ENCODE results near the gene OASL. TPM values are rescaled to one million over a fixed set of nuclear protein-coding genes. Genes with fewer than 3 reads are reported as not detected.

OASL gene
- total and polyA plus RNA-seq, 9 of the 15 experiments (the other 6 are each of a cell fraction or from before 2014, with no cell fraction given): 0.14 TPM; not detected in 8

GRCh38 chr12:121026274-121027045 lies 12.6 kb downstream of the OASL start (continued):
- peak; percentile 29 to 37; a peak in 2 of 4 replicates for TF ChIP-seq NRF1 (conservative IDR thresholded peaks at IDR 0.05 in 1 of 2, IDR thresholded peaks at IDR 0.05 in 1 of 2)
- no peak for TF ChIP-seq ZNF764 (CRISPR knock-in tag; IDR thresholded peaks at IDR 0.05; ENCODE audit: low read depth)
- 0 out of 2 replicates have a peak, but pooled peaks have one; percentile 17 for TF ChIP-seq SMAD4 (CRISPR knock-in tag; conservative IDR thresholded peaks at IDR 0.05)
- no peak for TF ChIP-seq ZKSCAN1 (IDR thresholded peaks at IDR 0.05; ENCODE audit: low read depth, low read length)
- no peak for TF ChIP-seq TAF7 (tag; IDR thresholded peaks at IDR 0.05)
- peak; percentile 56; the same call in 1 of the 2 replicates for TF ChIP-seq CTBP1 (IDR thresholded peaks at IDR 0.05; ENCODE audit: borderline replicate concordance)
- no peak; the same call in 1 of the 2 replicates for TF ChIP-seq TAL1 (IDR thresholded peaks at IDR 0.05)
- TF ChIP-seq VEZF1 (CRISPR knock-in tag; IDR thresholded peaks at IDR 0.05): peak; percentile 25; the same call in 1 of the 2 replicates
- TF ChIP-seq ZFX (CRISPR knock-in tag; IDR thresholded peaks at IDR 0.05): peak; percentile 35; the same call in 1 of the 2 replicates
- no peak for TF ChIP-seq NCOA6 (IDR thresholded peaks at IDR 0.05)
- peak; percentile 19 for TF ChIP-seq MEIS2 (IDR thresholded peaks at IDR 0.05; ENCODE audit: partially characterized antibody)
- TF ChIP-seq KLF16 (IDR thresholded peaks at IDR 0.05): peak; percentile 47; the same call in 1 of the 2 replicates
- peak; percentile 87 for TF ChIP-seq SOX6 (IDR thresholded peaks at IDR 0.05)
- peak in 1 of 2 experiments; percentile 47; a peak in 1 of 4 replicates for TF ChIP-seq FOXK2 (conservative IDR thresholded peaks at IDR 0.05 in 1 of 2, IDR thresholded peaks at IDR 0.05 in 1 of 2; ENCODE audit: low read depth in 2 of 2)
- 0 out of 2 replicates have a peak, but pooled peaks have one; percentile 6 for TF ChIP-seq CXXC5 (CRISPR knock-in tag; IDR thresholded peaks at IDR 0.05)
- TF ChIP-seq ATF7 (IDR thresholded peaks at IDR 0.05): 0 out of 2 replicates have a peak, but pooled peaks have one; percentile 46
- 0 out of 2 replicates have a peak, but pooled peaks have one; percentile 8 for TF ChIP-seq THRB (CRISPR knock-in tag; conservative IDR thresholded peaks at IDR 0.05)
- peak; percentile 92 to 98 for TF ChIP-seq SRF (CRISPR knock-in tag; IDR thresholded peaks at IDR 0.05)
- peak; percentile 46; the same call in 1 of the 2 replicates for TF ChIP-seq SMARCA4 (IDR thresholded peaks at IDR 0.05)
- peak; percentile 13 to 14; a peak in 2 of 4 replicates for TF ChIP-seq RAD21 (CRISPR knock-in tag; conservative IDR thresholded peaks at IDR 0.05 in 1 of 2, IDR thresholded peaks at IDR 0.05 in 1 of 2)
- TF ChIP-seq CTCF (IDR thresholded peaks at IDR 0.05 in 2 of 3, conservative IDR thresholded peaks at IDR 0.05 in 1 of 3; ENCODE audit: insufficient read depth in 2 of 3, low read depth in 1 of 3, low read length in 3 of 3): peak; percentile 35 to 60 (median 47)
- no peak for TF ChIP-seq BMI1 (IDR thresholded peaks at IDR 0.05; ENCODE audit: low read length)
- TF ChIP-seq CBFA2T3 (IDR thresholded peaks at IDR 0.05): peak; percentile 61
- TF ChIP-seq HDAC2 (IDR thresholded peaks at IDR 0.05): peak; percentile 41; the same call in 1 of the 2 replicates
